Activated CD4-positive, alpha-beta T cell treated with anti-CD3 and anti-CD28 coated beads, Interleukin-2, amount 10 ng/mL, durations not matched to agents 24 days and 14 days (primary cell): ENCODE data around the gene SLC22A23. TPM values are rescaled to one million over a fixed set of nuclear protein-coding genes. Genes with fewer than 3 reads are reported as not detected.

Experiments used
- DNase-seq: peaks from one replicate; pipeline ENCODE4 v3.0.0; 2022
- H3K27ac Mint-ChIP-seq: one replicate; pipeline ENCODE4 v1.8.0; 2022; ENCODE audit warnings: mild to moderate bottlenecking, mixed read lengths
- H3K27me3 Mint-ChIP-seq: one replicate; pipeline ENCODE4 v1.8.0; 2022; ENCODE audit warnings: mixed read lengths
- H3K36me3 Mint-ChIP-seq: one replicate; pipeline ENCODE4 v1.8.0; 2022; ENCODE audit warnings: low read depth, mild to moderate bottlenecking, mixed read lengths
- H3K4me1 Mint-ChIP-seq: one replicate; pipeline ENCODE4 v1.8.0; 2021; ENCODE audit warnings: mixed read lengths
- H3K4me3 Mint-ChIP-seq: one replicate; pipeline ENCODE4 v1.8.0; 2022; ENCODE audit warnings: mild to moderate bottlenecking, moderate library complexity, mixed read lengths
- H3K9me3 Mint-ChIP-seq: one replicate; pipeline ENCODE4 v1.8.0; 2021; ENCODE audit warnings: mixed read lengths
- intact Hi-C: fragments of 100-400 bp; cut with micrococcal nuclease; formaldehyde crosslinking; loops from one replicate; pipeline ENCODE4 v1.15.1; 2023
- total RNA-seq: library from RNA; stranded (reverse); gene quantifications from 2 replicates; pipeline ENCODE4 v1.2.3, GENCODE V29; 2022

SLC22A23 gene
- total RNA-seq, 1 donor from 2014 or later = 0.12 TPM

GRCh38 chr6:3426927-3427686 is 29.7 kb downstream of the SLC22A23 start:
- Mint-ChIP-seq H3K4me1 (no peaks in the 10 kb centered on the region), H3K27me3 (peaks cover 14% of the 10 kb centered on the region), H3K27ac (no peak overlapping the region), H3K9me3 (no peaks in the 10 kb centered on the region), H3K36me3 (no peaks in the 10 kb centered on the region), H3K4me3 (no peak overlapping the region)
- no peak for DNase-seq
- intact Hi-C loops = no loop called here

DNA sequence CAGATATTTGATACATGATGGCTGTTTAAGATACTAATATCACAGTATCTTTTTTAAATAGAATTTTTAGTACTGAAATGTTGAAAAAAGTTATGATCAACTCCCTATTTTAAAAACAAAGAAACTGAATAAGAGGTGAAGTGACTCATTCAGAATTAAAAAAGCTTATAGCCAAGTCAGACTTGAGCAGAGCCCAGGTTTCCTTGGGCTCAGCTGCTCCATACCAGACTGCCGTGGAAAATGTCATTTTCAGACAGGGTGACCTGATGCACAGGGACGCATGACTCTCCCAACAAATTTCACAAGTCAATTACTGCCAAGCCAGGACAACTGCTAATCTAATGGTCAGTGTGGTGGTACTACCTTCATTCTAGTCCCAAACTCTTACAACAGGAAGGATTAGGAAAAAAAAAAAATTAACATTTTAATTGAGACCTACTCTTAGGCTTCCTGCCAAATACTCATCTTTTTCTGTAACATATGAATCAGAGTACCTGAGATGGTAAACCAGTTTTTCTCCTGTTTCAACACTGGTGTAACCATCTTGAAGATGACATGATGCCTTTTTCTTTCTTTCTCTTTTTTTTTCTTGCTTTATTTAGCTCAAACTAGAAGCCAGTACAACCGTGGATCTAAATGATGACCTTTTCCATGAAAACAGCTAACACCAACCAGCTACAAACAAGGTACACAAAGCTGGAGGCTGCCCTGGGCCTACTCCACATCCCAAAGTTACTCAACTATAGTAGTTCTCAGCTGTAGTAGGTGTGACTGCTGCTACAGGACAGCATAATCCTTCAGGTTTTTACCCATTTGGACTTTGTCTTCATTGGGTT is 30.5 kb downstream of the SLC22A23 start:
- Mint-ChIP-seq H3K4me1 (no peaks in the 10 kb centered on the region), H3K36me3 (no peaks in the 10 kb centered on the region), H3K27me3 (peaks cover 16% of the 10 kb centered on the region), H3K27ac (no peak overlapping the region), H3K9me3 (no peaks in the 10 kb centered on the region), H3K4me3 (no peak overlapping the region)
- intact Hi-C loops = no loop called here
- no peak for DNase-seq

DNA sequence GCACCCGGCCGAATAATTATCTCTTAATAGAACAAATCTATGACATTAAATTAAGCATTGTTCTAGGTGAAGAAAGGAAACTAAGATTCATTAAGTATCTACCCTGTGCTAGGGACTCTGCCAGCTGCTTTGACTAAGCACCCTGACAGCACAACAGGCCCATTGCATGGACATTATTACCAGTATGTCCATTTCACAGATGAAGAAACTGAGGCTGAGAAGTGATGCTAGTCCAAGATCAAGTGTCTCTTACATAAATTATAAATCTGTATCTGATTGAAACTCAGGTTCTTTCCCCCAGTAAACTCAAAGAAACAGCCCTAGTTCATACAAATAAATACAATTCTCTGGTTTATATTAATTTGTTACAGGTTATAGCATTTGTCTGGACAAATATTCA is 31.3 kb downstream of the SLC22A23 start:
- Mint-ChIP-seq H3K9me3 (no peaks in the 10 kb centered on the region), H3K4me3 (no peak overlapping the region), H3K36me3 (no peaks in the 10 kb centered on the region), H3K27me3 (peaks cover 16% of the 10 kb centered on the region), H3K4me1 (no peaks in the 10 kb centered on the region), H3K27ac (no peak overlapping the region)
- no peak for DNase-seq
- intact Hi-C loops = no loop called here

DNA sequence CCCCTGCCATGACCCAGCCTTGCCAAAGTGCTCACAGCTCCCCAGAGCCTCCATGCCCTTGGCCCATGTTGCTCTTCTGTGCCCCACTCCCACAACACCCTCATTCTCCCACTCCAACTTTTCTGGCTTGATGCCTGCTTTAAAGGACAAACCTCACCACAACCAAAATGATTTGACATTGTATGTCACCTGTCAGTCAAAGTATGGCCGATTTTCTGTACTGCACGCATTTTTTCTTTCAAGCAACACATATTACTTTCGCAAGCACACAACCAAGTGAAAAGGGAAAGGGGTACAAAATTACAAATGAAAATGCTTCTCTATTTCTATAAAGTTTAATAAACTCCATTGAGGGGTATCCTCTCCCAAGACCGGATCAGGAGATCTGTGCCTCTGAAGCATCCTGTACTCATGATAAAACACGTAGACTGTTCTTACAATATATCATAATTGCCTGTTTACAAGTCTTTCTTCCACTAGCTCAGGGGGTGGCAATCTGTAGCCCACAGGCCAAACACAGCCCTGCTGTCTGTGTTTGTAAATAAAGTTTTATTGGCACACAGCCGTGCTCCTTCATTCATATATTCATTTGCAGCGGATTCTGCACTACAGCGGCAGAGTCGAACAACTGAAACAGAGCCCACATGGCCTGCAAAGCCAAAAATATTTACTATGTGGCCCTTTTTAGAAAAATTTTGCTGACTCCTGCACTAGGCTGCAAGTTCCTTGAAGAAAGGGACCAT is 32.5 kb downstream of the SLC22A23 start:
- DNase-seq = no peak
- H3K36me3 Mint-ChIP-seq = no peaks in the 10 kb centered on the region
- peaks cover 20% of the 10 kb centered on the region for H3K27me3 Mint-ChIP-seq
- H3K9me3 Mint-ChIP-seq = no peaks in the 10 kb centered on the region
- intact Hi-C loops = no loop called here
- H3K4me3 Mint-ChIP-seq = no peak overlapping the region
- H3K27ac Mint-ChIP-seq = no peak overlapping the region
- H3K4me1 Mint-ChIP-seq = no peaks in the 10 kb centered on the region

DNA sequence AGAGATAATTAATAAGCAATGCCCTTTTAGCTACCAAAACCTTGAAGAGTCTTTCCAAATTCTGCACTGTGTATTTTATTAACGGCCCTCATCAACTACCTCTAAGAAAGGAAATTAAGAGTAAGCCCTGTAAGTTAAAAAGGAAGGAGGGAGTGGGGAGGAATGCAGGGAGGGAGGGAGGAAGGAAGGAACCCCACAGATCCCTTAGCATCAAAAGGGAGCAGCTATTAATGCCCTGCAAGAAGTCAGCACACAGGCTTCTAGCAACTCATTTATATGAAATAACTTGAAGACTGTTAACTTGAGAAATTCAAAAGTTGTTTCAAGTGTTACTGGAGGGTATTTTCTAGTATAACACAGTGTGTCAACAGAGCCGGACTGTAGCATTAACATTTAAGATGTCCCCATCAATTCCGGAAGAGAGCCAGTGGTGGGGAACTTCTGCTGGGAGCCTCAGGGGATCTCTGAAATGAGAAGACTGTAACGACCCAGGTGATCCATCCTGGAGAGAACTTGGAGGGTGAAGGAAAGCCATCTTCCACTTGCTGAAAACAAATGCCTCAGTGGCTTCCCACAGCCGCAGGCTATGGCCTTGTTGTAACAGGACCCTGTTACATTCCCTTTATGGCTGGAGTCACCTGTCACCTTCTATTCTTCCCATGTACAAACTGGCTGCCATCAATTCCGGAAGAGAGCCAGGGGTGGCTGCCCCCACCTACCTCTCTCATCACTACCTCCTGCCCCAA is 33.2 kb downstream of the SLC22A23 start:
- no peaks in the 10 kb centered on the region for H3K9me3 Mint-ChIP-seq
- H3K27me3 Mint-ChIP-seq = peaks cover 20% of the 10 kb centered on the region
- intact Hi-C loops = no loop called here
- no peak overlapping the region for H3K4me3 Mint-ChIP-seq
- H3K27ac Mint-ChIP-seq = no peak overlapping the region
- H3K4me1 Mint-ChIP-seq = no peaks in the 10 kb centered on the region
- DNase-seq = no peak
- no peaks in the 10 kb centered on the region for H3K36me3 Mint-ChIP-seq

- Mint-ChIP-seq H3K27me3 (peaks cover 20% of the 10 kb centered on the region), H3K27ac (no peak overlapping the region), H3K4me3 (no peak overlapping the region)
Measured at GRCh38 chr6:3422435-3423070, 34.3 kb downstream of the SLC22A23 start.

GRCh38 chr6:3421791-3422434 is 34.9 kb downstream of the SLC22A23 start:
- no peak for DNase-seq
- H3K36me3 Mint-ChIP-seq = no peaks in the 10 kb centered on the region
- no peak overlapping the region for H3K27ac Mint-ChIP-seq
- H3K4me3 Mint-ChIP-seq = no peak overlapping the region
- H3K27me3 Mint-ChIP-seq = peaks cover 20% of the 10 kb centered on the region
- H3K4me1 Mint-ChIP-seq = no peaks in the 10 kb centered on the region
- intact Hi-C loops = no loop called here
- H3K9me3 Mint-ChIP-seq = no peaks in the 10 kb centered on the region

More at GRCh38 chr6:3422435-3423070, 34.3 kb downstream of the SLC22A23 start:
- H3K9me3 Mint-ChIP-seq = no peaks in the 10 kb centered on the region
- DNase-seq = no peak
- no peaks in the 10 kb centered on the region for H3K36me3 Mint-ChIP-seq
- H3K4me1 Mint-ChIP-seq = no peaks in the 10 kb centered on the region
- intact Hi-C loops = no loop called here

DNA sequence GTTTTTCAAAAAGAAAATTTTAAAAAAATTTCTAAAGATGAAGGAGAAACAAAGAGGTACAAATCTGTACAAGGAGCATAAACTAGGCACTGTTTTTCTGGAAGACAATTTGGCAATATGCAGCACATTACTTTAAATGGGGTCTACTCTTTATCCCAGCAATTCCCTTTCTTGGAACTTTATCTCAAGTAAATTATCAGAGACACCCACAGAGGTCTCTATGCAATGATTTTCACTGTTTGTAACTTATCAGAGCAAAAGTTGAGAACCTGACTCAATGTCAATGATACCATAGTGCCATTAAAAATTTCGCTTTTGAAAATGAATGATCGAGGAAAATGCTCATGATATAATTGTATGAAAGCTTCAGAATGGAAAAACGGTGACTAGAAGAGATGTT is 35.7 kb downstream of the SLC22A23 start:
- no peak for DNase-seq
- peaks cover 19% of the 10 kb centered on the region for H3K27me3 Mint-ChIP-seq
- H3K27ac Mint-ChIP-seq = no peak overlapping the region
- intact Hi-C loops = no loop called here
- H3K36me3 Mint-ChIP-seq = no peaks in the 10 kb centered on the region
- no peaks in the 10 kb centered on the region for H3K4me1 Mint-ChIP-seq
- H3K9me3 Mint-ChIP-seq = no peaks in the 10 kb centered on the region
- no peak overlapping the region for H3K4me3 Mint-ChIP-seq

- no peak for DNase-seq
- intact Hi-C loops = no loop called here
- H3K9me3 Mint-ChIP-seq = no peaks in the 10 kb centered on the region
- H3K27me3 Mint-ChIP-seq = peaks cover 19% of the 10 kb centered on the region
- no peaks in the 10 kb centered on the region for H3K36me3 Mint-ChIP-seq
- H3K27ac Mint-ChIP-seq = no peak overlapping the region
- H3K4me1 Mint-ChIP-seq = peaks cover under 1% of the 10 kb centered on the region
- no peak overlapping the region for H3K4me3 Mint-ChIP-seq
Measured at GRCh38 chr6:3419624-3420272, 37.1 kb downstream of the SLC22A23 start.

GRCh38 chr6:3418496-3419060 is 38.3 kb downstream of the SLC22A23 start:
- intact Hi-C loops = no loop called here
- peaks cover 2% of the 10 kb centered on the region for H3K4me1 Mint-ChIP-seq
- no peak overlapping the region for H3K27ac Mint-ChIP-seq
- H3K27me3 Mint-ChIP-seq = peaks cover 15% of the 10 kb centered on the region
- H3K36me3 Mint-ChIP-seq = no peaks in the 10 kb centered on the region
- no peaks in the 10 kb centered on the region for H3K9me3 Mint-ChIP-seq
- no peak overlapping the region for H3K4me3 Mint-ChIP-seq
- DNase-seq = no peak

DNA sequence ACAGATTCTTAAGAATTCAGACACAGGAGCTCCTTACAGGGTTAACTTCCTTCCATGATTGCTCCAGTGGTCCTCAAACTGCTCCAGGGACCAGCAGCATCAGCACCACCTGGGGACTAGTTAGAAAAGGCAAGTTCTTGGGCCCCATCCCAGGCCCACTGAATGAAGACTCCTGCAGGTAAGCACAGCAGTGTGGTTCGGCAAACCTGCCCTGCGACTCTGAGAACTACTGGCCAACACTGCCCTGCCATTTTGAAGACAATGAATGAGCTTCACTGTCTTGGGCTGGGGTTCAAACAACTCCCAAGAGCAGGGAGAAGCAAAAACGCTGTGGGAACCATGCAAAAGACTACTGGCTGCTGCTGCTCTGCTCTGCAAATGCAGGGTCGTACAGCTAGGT is 39.4 kb downstream of the SLC22A23 start:
- Mint-ChIP-seq H3K4me3 (no peak overlapping the region), H3K4me1 (peaks cover 2% of the 10 kb centered on the region), H3K27me3 (peaks cover 6% of the 10 kb centered on the region), H3K27ac (no peak overlapping the region), H3K36me3 (no peaks in the 10 kb centered on the region), H3K9me3 (no peaks in the 10 kb centered on the region)
- intact Hi-C loops = no loop called here
- DNase-seq = no peak

- H3K4me3 Mint-ChIP-seq = no peak overlapping the region
- no peaks in the 10 kb centered on the region for H3K36me3 Mint-ChIP-seq
- H3K27me3 Mint-ChIP-seq = peaks cover 6% of the 10 kb centered on the region
- no peaks in the 10 kb centered on the region for H3K9me3 Mint-ChIP-seq
- no peak for DNase-seq
- intact Hi-C loops = no loop called here
- no peak overlapping the region for H3K27ac Mint-ChIP-seq
- H3K4me1 Mint-ChIP-seq = peaks cover 5% of the 10 kb centered on the region
Measured at GRCh38 chr6:3415490-3415889, 41.4 kb downstream of the SLC22A23 start.
